ENCODE measurements around the gene CSNK1D.

CSNK1D gene

DNA sequence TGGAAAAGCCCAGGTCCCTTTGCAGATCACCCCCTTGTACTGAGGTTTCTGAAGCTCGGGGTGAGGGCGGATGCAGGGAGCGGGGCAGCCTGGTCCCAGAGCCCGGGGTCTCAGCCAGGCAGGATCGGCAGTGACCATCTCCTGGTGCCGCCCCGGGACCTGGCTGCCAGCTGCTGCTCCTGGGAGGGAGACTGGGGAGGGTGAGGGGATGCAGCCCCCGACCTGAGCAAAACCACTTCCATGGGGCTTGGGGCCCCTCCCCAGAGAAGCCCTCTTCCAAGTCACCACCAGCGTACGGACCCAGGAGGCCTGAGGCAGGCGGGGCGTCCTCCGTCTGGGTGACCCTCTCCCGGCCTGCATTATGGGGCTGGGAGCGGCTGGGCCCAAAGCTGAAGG, 29.1 kb upstream of the CSNK1D start:
- in situ Hi-C loops (cut with HindIII; ENCODE audit: low sequenced_read_pairs), result no loop called here
- TF ChIP-seq, protein P1, sequence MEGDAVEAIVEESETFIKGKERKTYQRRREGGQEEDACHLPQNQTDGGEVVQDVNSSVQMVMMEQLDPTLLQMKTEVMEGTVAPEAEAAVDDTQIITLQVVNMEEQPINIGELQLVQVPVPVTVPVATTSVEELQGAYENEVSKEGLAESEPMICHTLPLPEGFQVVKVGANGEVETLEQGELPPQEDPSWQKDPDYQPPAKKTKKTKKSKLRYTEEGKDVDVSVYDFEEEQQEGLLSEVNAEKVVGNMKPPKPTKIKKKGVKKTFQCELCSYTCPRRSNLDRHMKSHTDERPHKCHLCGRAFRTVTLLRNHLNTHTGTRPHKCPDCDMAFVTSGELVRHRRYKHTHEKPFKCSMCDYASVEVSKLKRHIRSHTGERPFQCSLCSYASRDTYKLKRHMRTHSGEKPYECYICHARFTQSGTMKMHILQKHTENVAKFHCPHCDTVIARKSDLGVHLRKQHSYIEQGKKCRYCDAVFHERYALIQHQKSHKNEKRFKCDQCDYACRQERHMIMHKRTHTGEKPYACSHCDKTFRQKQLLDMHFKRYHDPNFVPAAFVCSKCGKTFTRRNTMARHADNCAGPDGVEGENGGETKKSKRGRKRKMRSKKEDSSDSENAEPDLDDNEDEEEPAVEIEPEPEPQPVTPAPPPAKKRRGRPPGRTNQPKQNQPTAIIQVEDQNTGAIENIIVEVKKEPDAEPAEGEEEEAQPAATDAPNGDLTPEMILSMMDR (IDR thresholded peaks at IDR 0.05; ENCODE audit: low read depth, low read length), result no peak
- DNase-seq (ENCODE audit: low read depth, low spot score), result no peak
- no peak overlapping the region for H3K4me3 ChIP-seq (ENCODE audit: low read depth, low read length)

DNA sequence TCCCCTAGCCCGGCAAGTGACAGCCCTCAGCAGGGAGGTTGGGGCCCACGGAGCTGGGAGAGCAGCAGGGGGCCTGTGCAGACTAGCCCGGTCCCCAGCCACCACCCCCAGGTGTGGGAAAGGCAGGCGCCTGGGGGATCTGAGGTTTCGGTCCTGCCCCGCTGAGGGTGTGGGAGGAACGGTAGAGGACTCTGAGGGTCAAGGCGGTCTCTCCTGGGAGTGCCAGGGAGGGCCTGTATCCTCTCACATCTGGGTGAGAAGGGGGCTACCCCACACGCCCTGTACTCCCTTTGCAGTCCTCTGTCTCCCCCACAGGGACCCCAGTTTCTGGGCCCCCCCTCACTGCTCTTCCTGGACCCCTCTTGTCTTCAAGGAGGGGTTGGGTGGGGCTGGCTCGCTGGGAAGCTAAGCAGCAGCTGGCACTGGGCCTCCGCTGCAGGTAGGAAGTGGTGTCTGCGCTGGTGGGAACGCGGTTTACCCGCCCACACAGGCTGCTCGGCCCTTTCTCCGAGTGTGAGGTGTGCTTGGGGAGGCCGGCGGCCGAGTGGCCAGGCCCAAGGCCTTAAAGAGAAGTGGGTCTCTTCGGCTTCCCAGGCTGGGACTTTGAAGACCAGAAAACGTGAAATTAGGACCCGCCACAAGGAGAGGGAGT, 28.5 kb upstream of the CSNK1D start:
- in situ Hi-C loops (cut with HindIII; ENCODE audit: low sequenced_read_pairs), result no loop called here
- no peak overlapping the region for H3K4me3 ChIP-seq (ENCODE audit: low read depth, low read length)
- TF ChIP-seq, protein P1 (IDR thresholded peaks at IDR 0.05; ENCODE audit: low read depth, low read length), result no peak
- DNase-seq (ENCODE audit: low read depth, low spot score), result no peak

DNA sequence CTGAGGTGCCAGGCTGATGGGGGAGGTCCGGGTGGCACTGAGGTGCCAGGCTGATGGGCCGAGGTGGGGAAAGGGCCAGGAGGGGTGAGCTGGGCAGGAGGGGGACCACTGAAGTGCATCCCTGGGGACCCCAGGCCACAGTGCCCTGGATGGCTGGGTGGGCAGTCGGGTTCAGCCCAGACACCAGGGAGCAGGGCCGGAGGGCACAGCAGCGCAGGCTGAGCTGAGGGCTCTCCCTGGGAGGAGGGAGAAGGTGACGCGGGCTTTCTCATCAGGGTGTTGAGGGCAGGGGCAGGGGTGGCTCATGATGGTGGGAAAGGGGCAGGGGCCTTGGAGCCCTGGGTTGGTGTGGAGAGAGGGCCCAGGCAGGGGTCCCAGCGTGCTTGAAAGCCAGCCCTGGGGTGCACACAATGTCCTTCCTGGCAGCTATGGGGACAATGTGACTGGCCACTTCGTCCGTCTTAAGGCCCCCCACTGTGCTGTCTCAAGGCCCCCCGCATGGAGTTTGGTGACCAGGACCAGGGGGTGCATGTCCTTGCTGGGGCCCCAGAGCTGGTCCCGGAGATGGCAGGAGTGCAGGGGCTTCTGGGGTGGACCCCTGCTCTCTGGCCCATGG, 27.9 kb upstream of the CSNK1D start:
- TF ChIP-seq, protein P1 (IDR thresholded peaks at IDR 0.05; ENCODE audit: low read depth, low read length), result no peak
- H3K4me3 ChIP-seq (ENCODE audit: low read depth, low read length), result no peak overlapping the region
- no peak for DNase-seq (ENCODE audit: low read depth, low spot score)
- in situ Hi-C loops (cut with HindIII; ENCODE audit: low sequenced_read_pairs), result no loop called here

DNA sequence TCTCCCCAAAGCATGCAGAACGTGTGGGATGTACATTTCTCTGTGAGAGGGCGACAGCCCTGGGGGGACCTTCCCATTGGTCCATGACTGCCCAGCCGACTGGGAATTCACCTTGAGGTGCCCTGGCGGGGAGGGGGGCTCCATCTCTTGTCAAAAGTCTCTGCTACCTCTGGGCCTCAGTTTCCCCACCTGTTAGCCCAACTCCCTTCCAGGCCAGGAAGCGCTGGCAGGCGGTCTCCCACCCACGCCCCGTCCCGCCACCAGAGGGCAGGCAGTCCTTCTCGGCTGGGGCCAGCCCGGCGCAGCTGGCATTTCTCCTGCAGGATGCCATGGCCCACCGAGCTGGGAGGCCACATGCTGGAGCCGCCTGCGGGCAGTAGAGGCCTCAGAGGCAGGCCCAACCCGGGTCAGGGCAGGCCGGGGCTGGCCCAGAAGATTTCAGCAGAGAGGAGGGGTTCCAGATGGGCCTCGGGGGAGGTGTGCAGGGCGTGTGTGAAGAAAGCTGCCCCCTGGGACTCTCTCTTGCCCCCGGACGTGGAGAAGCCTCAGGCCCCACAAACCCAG, 27.3 kb upstream of the CSNK1D start:
- in situ Hi-C loops (cut with HindIII; ENCODE audit: low sequenced_read_pairs), result no loop called here
- TF ChIP-seq, protein P1 (IDR thresholded peaks at IDR 0.05; ENCODE audit: low read depth, low read length), result peak; percentile 85
- no peak overlapping the region for H3K4me3 ChIP-seq (ENCODE audit: low read depth, low read length)
- DNase-seq (ENCODE audit: low read depth, low spot score), result peak; percentile 42

DNA sequence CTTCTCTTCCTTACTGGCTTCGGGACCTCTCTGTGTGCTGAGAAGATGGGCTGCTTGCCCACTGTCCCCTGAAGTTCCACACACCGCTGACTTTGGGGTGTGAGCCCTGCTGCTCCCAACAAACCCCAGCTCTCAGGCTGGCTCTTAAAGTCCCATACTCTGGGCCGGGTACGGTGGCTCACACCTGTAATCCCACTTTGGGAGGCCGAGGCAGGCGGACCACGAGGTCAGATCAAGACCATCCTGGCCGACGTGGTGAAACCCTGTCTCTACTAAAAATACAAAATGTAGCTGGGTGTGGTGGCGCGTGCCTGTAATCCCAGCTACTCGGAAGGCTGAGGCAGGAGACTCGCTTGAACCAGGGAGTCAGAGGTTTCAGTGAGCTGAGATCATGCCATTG, 26.7 kb upstream of the CSNK1D start:
- in situ Hi-C loops (cut with HindIII; ENCODE audit: low sequenced_read_pairs), result no loop called here
- TF ChIP-seq, protein P1 (IDR thresholded peaks at IDR 0.05; ENCODE audit: low read depth, low read length), result no peak
- no peak for DNase-seq (ENCODE audit: low read depth, low spot score)
- no peak overlapping the region for H3K4me3 ChIP-seq (ENCODE audit: low read depth, low read length)

DNA sequence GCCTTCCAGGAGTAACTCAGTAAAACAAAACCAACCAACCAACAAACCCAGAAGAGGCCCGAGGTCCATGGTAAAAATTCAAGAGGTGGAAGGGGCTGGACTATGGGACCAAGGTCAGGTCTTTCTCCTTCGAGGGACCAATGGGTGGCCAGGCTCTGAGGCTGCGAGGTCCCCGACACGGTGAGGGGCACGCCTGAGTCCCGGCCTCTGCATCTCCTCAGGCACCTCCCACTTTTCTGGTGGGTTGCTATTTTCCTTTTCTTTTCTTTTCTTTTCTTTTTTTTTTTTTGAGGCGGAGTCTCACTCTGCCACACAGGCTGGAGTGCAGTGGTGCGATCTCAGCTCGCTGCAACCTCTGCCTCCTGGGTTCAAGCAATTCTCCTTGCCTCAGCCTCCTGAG, 26.0 kb upstream of the CSNK1D start:
- DNase-seq (ENCODE audit: low read depth, low spot score), result no peak
- in situ Hi-C loops (cut with HindIII; ENCODE audit: low sequenced_read_pairs), result no loop called here
- TF ChIP-seq, protein P1 (IDR thresholded peaks at IDR 0.05; ENCODE audit: low read depth, low read length), result no peak

More for the DNA sequence above, 26.0 kb upstream of the CSNK1D start:
- H3K4me3 ChIP-seq (ENCODE audit: low read depth, low read length), result no peak overlapping the region

Measured in astrocyte of the spinal cord (primary cell).